Stimulated activated CD8-positive, alpha-beta memory T cell treated with anti-CD3 and anti-CD28 coated beads, Interleukin-4, amount 100 ng/mL, for 1 hour (primary cell): ENCODE results near the gene PIMREG.

Experiments
- DNase-seq, 2 donors: peaks; one replicate each; pipeline ENCODE4 v3.0.0-alpha.2; 2020; ENCODE audit warnings: low read depth in 2 of 2, low spot score in 1 of 2

The PIMREG gene

GRCh38 chr17:6437466-6437865 is 6.8 kb upstream of the PIMREG start:
- no peak for DNase-seq

GRCh38 chr17:6437956-6438355 is 6.3 kb upstream of the PIMREG start:
- DNase-seq, result no peak

- DNase-seq, result no peak
Measured at GRCh38 chr17:6439951-6440350, 4.3 kb upstream of the PIMREG start.

- no peak for DNase-seq
Measured at GRCh38 chr17:6442775-6443174, 1.5 kb upstream of the PIMREG start.

GRCh38 chr17:6444571-6445335 is 498 bp downstream of the PIMREG start:
- DNase-seq, result no peak

GRCh38 chr17:6446516-6447100 is 2.4 kb downstream of the PIMREG start:
- no peak for DNase-seq

GRCh38 chr17:6448473-6448872 is 4.2 kb downstream of the PIMREG start:
- no peak for DNase-seq

- DNase-seq, result no peak
Measured at GRCh38 chr17:6449307-6449706, 5.1 kb downstream of the PIMREG start.

- no peak for DNase-seq
Measured at GRCh38 chr17:6450926-6451832, 6.9 kb downstream of the PIMREG start.

- DNase-seq, result no peak
Measured at GRCh38 chr17:6452471-6453266, 8.4 kb downstream of the PIMREG start.

GRCh38 chr17:6453279-6454024 is 9.2 kb downstream of the PIMREG start:
- DNase-seq, result no peak

- DNase-seq, result no peak
Measured at GRCh38 chr17:6454495-6455320, 10.5 kb downstream of the PIMREG start.

GRCh38 chr17:6455321-6455705 is 11.1 kb downstream of the PIMREG start:
- DNase-seq, result no peak

- no peak for DNase-seq
Measured at GRCh38 chr17:6456321-6456720, 12.1 kb downstream of the PIMREG start.

- no peak for DNase-seq
Measured at GRCh38 chr17:6456914-6457687, 12.8 kb downstream of the PIMREG start.

GRCh38 chr17:6457688-6458459 is 13.6 kb downstream of the PIMREG start:
- no peak for DNase-seq

- DNase-seq, result no peak
Measured at GRCh38 chr17:6458460-6458950, 14.2 kb downstream of the PIMREG start.
